CD4-positive, alpha-beta T cell treated with Interleukin-6 for 4 hours (primary cell): Measurements from ENCODE around the gene MAPK11.

Source experiments
- DNase-seq: peaks from one replicate; pipeline ENCODE4 v3.0.0-alpha.2; 2020; ENCODE audit warnings: mixed read lengths

Gene MAPK11

GRCh38 chr22:50307890-50308596 is 37.9 kb upstream of the MAPK11 start:
- DNase-seq, result no peak

DNA sequence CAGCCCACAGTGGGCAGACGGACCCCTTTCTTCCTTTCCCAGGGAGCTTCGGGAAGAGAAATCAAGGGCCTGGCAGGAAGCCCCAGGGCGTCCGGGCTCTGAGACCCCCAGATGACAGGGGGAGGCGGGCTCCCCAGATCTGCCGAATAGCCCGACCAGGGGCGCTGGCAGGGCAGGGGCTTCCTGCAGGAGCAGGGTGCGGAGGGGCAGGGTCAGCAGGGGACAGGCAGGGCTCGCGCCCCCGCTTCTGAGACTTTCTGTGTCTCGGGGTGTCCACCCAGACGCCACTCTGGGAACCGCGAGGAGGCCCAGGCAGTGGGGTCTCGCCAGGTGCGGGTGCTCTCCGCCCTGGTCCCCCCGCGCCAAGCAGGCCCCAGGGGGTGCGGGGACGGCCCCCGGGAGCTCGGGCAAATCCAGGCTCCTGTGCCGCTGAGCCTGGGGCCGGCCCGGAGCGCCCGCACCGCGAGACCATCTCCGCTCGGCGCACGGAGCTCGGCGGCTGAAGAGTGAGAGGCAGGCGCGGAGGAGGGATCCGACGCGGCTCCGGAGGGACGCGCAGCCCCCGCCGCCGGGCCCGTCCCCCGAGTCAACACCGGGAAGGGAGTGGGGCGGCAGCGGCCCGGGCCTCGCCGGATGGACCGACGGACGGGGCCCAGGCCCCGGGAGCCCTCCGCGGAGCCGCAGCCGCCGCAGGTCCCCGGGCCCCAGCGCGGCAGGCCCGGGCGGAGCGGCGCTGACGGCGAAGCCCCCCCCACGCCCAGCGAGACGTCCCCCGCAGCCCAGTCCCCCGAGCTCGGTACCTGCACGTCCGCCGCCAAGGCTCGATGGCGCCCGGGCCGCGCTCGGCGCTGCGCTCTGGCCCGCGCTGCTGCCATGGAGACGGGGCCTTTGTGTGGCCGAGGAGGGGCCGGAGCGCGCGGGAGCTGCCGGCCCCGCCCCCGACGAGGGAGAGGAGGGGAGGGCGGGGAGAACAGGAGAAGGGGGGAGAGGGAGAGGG is 36.9 kb upstream of the MAPK11 start, which contains the start of gene PLXNB2:
Gene PLXNB2 (minus strand): TSS at position 894 of the 997 bp plus-strand sequence. CDS start 17,062 bp downstream, outside the sequence.
- DNase-seq, result peak; percentile 28

DNA sequence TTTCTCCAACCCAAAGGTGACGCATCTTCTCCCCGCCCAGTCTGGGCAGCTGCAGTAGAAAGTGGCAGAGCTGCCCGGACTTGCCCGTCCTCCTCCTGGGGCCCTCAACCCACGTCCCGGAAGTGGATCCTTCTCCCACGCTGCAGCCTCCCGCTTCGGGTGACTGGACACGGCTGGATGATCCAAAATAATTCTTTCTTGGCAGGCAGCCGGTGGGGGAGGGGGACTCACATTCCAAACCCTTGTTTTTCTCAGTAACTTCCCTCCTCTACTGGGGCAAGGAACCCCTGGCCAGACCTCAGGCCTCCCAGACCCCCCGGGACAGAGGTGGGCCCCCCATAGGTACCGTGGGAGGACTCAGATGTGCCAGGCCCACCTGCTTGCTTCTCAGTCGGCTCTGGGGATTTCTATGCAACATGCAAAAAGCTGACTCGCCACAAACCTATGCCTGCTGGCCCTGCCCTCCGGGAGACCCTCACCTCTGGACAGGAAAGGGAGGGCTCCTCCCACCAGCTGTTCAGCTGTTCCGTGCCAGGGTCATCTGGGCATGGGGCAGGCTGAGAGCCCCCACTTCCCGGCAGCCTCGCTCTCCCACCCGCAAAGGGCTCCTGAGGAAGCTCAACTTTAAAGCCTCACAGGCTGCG is 35.9 kb upstream of the MAPK11 start:
- DNase-seq, result no peak

GRCh38 chr22:50305393-50305922 is 35.3 kb upstream of the MAPK11 start:
- DNase-seq, result no peak

- no peak for DNase-seq
Measured at GRCh38 chr22:50304528-50305392, 34.6 kb upstream of the MAPK11 start.

DNA sequence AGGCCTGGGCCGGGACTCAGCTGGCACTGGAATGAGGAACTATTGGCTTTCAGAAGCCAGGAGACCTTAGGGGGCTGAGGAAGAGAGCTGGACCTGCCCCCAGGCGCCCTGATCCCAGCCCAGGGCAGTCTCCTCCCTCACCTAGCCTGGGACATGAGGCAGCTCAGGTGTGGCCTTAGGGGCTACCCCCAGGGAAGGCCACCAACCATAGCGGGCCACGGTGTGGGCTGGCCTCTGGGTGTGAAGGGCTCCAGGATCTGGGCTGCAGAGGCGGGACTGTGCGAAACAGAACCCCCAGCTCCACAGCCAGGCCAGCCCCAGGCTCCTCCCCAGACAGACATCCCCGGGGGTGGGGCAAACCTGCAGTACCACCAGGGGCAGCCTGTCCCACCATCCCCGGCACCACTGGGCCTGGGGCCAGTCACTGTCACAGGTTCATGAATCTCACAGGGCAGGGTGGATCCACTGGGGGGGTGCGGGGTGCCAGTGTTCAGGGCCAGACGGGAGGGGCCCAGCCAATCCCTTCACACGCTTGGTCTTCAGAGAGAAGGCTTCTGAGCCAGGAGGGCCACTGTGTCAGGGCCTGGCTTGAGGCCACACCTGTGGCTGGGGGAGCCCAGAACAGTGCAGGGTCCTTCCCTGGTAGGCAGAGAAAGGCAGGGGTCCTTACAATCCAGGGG is 33.8 kb upstream of the MAPK11 start:
- no peak for DNase-seq

DNA sequence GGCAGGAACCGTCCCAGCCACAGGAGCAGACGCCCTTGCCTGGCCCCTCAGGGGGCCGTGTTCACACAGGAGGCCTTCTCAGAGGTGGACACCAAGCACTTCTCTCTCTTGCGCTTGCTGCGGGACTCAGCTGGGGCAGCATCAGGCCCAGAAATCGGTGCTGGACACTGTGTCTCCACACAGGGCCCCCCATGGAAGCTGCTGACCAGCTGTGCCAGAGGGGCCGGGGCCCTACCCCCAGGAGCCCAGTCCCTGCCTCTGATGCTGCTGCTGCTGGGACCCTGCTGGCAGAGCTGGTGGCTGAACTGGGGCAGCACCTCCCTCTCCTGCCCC is 33.3 kb upstream of the MAPK11 start:
- DNase-seq, result no peak

DNA sequence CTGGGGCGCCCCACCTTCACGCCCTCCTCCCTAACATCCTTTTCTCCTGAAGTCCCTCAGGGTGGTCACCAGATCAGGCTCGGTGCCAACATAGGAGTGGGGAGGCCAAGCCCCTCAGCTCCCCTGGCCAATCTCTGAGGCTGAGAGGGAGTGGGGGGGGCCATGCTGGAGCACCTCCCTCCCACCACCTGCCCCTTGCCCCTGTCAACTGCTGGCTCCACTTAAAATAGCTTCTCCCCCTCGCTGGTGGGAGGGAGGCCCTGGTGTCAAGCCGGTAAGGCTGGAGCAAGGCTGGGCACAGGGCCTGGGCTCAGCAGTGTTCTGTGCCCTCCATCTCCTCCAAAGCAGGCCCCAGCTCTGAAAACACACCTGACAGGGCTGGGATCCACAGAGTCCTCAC is 32.4 kb upstream of the MAPK11 start:
- no peak for DNase-seq

GRCh38 chr22:50302041-50302541 is 31.9 kb upstream of the MAPK11 start:
- DNase-seq, result no peak

- no peak for DNase-seq
Measured at GRCh38 chr22:50301581-50301991, 31.4 kb upstream of the MAPK11 start.

GRCh38 chr22:50300620-50301257 is 30.6 kb upstream of the MAPK11 start:
- no peak for DNase-seq

DNA sequence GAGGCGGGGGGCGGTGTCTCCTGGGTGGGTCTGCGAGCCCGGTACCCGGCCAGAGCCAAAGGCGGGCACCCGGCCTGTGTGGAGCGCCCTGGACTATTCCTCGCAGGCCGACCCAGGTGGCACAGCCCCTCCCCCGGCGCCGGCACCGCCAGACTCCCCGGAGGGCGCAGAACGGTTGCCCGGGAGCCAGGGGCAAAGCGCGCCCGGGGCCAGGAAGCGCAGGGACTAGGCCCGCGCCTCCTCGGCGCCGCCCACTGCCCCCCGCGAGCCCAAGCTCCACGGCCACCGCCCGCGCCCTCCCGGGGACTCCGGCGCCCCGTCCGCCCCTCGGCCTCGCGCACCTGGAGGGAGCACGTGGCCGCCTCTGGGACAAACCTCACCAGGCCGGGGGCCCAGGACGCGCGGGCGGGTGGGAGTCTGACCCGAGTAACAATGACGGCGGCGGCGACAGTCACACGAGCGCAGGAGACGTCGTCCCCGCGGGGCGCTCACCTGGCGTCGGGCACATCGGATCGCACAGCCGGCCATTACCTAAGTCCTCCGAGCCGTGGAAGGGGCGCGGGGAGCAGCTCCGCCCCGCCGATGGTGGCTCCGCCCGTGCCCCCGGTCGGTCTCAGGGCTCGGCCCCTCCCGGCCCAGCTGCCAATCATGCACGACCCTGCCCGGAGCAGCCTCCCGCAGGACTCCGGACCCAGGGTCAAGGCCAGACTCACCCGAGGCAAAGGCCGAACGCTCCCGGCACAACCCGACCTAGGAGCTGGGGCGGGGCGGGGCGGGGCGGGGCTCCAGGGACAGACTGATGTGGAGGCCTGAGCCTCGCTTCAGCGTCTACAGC is 29.8 kb upstream of the MAPK11 start:
- DNase-seq, result no peak

DNA sequence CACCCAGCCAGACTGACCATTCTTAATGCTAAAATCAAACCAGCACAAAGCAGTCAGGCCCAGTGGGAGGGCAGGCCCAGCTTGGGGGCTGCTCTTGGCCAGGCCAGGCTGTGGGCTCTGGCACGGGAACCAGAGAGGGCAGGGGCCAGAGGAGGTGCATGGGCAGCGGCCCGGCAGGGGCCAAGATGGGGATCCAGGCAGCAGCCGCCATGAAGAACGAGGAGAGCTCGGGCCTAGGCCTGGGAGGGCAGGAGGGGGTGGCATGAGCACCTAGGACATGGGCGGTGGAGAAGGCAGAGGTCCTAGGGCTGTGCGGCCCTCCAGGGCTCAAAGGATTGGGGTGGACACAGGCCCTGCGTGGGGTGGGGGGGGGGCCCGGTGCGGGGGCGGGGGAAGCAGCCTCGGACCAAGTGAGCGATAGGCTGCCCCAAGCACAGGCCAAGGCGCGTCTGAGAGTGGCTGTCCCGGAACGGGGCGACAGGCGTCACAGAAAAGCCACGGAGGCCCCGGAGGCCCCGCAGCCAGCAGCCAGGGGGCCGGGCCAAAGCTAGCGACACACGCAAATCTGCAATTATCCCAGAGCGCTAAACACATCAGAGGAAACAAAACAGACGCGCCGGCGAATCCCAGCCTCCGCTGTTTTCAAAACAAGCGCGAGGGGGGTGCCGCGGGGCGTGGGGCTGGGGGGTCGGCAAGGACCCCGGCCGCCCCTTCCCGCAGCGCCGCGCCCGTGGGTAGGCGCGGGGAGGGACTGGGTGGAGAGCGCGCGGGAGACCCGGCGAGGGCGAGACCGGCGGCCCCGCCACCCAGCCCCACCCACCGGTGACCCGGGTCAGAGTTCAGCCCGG is 29.0 kb upstream of the MAPK11 start:
- no peak for DNase-seq

DNA sequence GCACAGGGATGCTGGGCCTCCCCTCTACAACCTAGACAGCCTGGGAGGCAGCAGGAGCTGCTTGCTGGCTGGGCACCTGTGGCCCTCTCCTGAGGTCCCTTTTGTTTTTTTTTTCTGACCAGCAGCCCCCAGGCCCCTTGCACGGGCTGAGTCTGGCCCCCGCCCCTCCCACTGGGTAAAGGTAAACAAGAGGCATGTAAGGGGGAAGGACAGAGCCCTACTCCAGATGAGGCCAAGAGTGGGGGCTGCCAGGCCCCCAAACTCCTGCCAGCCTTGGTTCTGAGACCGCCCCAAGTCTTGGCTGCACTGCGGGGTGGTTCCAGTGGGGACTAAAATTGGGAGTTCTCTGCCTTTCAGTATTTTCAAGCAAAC is 28.1 kb upstream of the MAPK11 start:
- DNase-seq, result no peak

DNA sequence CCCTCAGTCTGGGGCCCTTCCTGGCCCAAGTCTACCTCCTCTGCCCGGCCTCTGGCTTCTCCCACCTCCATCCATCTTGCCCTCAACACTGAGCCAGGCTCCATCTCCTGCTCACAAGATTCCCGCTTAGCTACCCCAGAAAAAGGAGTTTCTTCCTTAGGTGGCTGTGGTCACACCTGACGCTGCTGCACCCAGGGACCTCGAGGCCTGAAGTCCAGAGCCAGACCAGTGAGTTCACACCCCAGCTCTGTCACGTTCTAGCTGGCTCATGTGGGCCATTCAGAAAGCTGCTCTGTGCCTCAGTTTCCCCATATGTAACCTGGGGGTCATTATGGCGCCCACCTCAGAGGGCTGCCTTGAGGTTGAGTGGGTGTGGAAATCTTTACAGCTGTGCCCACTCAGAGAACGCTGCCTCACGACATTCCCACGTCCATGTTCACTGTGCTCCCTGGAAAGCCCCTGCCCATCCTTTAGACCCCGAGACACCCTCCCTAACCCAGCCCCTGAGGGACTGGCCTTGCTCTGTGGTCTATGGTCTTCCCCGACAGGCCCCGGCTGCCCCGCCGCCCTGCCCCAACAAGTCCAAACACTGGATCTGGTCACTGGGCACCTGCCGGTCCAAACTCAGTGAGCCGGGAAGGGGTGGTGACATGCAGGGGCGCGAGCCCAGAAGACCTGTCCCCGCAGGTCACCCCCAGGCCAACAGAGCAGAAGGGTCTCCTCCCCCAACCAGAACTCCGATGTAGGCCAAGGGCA is 27.5 kb upstream of the MAPK11 start:
- no peak for DNase-seq

DNA sequence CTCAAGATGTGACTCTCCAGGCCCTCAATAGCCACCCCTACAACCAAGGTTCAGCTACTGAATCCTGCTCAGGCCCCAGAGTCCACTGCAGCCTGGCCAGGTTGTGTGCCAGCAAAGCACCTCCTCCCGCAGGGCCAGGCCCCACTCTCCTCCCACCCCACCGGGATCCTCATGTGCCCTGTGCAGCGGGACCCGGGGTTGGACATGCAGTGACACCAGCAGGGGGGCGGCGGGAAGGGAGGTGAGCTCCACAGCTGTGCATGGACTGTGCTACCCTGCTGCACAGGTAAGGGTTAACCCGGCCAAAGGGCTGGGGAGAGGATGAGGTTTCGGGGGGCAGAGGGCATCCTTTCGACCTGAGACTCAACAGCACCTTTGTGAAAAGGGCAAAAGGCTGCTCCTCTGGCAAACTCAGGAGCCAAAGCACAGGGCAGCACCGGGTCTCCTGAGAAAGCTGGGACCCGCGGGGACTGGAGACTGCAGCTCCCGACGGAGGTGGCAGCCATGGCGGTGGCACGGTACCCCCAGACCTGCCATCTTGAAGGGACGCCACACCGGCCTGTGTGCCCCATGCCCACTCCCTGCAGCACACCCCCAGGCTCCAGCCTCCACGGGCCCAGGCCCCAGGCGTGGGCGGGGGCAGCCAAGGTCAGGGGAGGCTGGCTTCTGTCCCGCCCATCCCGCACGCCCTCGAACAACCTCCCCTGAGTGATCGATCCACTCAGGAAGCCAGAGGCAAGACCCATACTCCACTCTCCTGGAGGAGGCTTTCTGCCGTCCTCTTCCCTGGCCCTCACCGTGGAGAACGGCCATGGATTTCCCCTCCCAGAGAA is 26.7 kb upstream of the MAPK11 start:
- no peak for DNase-seq

- DNase-seq, result no peak
Measured at GRCh38 chr22:50294319-50294656, 24.1 kb upstream of the MAPK11 start.
